HEK293T (cell line): ENCODE data around the gene PTRH1.
"Not testable (repeated sequence)": the region's sequence is repeated elsewhere in the genome, so short reads cannot be mapped to it uniquely, and the experiment has no call there.

ENCODE experiments used
- CTCF ChIA-PET: fragments of 350-600 bp; formaldehyde crosslinking; extraction: SDS; loops from one replicate; lab custom pipeline; 2021; ENCODE audit warnings: antibody characterized with exemption, inconsistent platforms; lab: Yijun Ruan, JAX
- POLR2A ChIA-PET: fragments of 350-600 bp; formaldehyde crosslinking; extraction: SDS; loops from one replicate; lab custom pipeline; 2020; ENCODE audit warnings: antibody characterized with exemption, inconsistent platforms; lab: Yijun Ruan, JAX
- DNase-seq: peaks from one replicate; pipeline ENCODE4 v3.0.0; 2012; ENCODE audit warnings: mixed read lengths; ENCODE audit errors: extremely low spot score
- ARNT ChIP-seq: fragments of 450-650 bp; IDR thresholded peaks from 2 replicates; pipeline ENCODE4 v1.6.1; 2017; ENCODE audit warnings: mild to moderate bottlenecking
- BHLHE40 ChIP-seq: fragments of 450-650 bp; IDR thresholded peaks from 2 replicates; pipeline ENCODE4 v1.6.1; 2016; ENCODE audit warnings: mild to moderate bottlenecking, moderate library complexity, borderline replicate concordance
- CTBP1 ChIP-seq: fragments of 450-650 bp; IDR thresholded peaks from 2 replicates; pipeline ENCODE4 v1.6.1; 2016; ENCODE audit warnings: borderline replicate concordance
- ELF4 ChIP-seq: fragments of 450-650 bp; IDR thresholded peaks from 2 replicates; pipeline ENCODE4 v1.6.1; 2017; ENCODE audit warnings: antibody characterized with exemption
- FOXA1 ChIP-seq: fragments of 450-650 bp; IDR thresholded peaks from 2 replicates; pipeline ENCODE4 v1.6.1; 2016; ENCODE audit warnings: mild to moderate bottlenecking
- FOXK2 ChIP-seq: fragments of 450-650 bp; IDR thresholded peaks from 2 replicates; pipeline ENCODE4 v1.6.1; 2016; ENCODE audit warnings: mild to moderate bottlenecking
- FOXM1 ChIP-seq: fragments of 450-650 bp; IDR thresholded peaks from 2 replicates; pipeline ENCODE4 v1.6.1; 2017; ENCODE audit warnings: mild to moderate bottlenecking, borderline replicate concordance
- HDGF ChIP-seq: fragments of 450-650 bp; IDR thresholded peaks from 2 replicates; pipeline ENCODE4 v1.6.1; 2017; ENCODE audit warnings: antibody characterized with exemption, borderline replicate concordance
- L3MBTL2 ChIP-seq: fragments of 450-650 bp; conservative IDR thresholded peaks from 2 replicates; pipeline ENCODE4 v1.6.1; 2016; ENCODE audit warnings: mild to moderate bottlenecking
- LEF1 ChIP-seq: fragments of 450-650 bp; IDR thresholded peaks from 2 replicates; pipeline ENCODE4 v1.6.1; 2017; ENCODE audit warnings: mild to moderate bottlenecking, borderline replicate concordance
- NFRKB ChIP-seq: fragments of 450-650 bp; IDR thresholded peaks from 2 replicates; pipeline ENCODE4 v1.6.1; 2016; ENCODE audit warnings: mild to moderate bottlenecking, moderate library complexity
- SP1 ChIP-seq: fragments of 450-650 bp; IDR thresholded peaks from 2 replicates; pipeline ENCODE4 v1.6.1; 2017
- SUZ12 ChIP-seq: fragments of 450-650 bp; IDR thresholded peaks from 2 replicates; pipeline ENCODE4 v1.6.1; 2016; ENCODE audit warnings: mild to moderate bottlenecking
- TARDBP ChIP-seq: fragments of 450-650 bp; IDR thresholded peaks from 2 replicates; pipeline ENCODE4 v1.6.1; 2016
- ZNF384 ChIP-seq: fragments of 450-650 bp; IDR thresholded peaks from 2 replicates; pipeline ENCODE4 v1.6.1; 2016
- TF ChIP-seq, protein P1 (sequence below): fragments of 450-650 bp; IDR thresholded peaks from 2 replicates; pipeline ENCODE4 v1.6.1; 2016

Gene PTRH1

DNA sequence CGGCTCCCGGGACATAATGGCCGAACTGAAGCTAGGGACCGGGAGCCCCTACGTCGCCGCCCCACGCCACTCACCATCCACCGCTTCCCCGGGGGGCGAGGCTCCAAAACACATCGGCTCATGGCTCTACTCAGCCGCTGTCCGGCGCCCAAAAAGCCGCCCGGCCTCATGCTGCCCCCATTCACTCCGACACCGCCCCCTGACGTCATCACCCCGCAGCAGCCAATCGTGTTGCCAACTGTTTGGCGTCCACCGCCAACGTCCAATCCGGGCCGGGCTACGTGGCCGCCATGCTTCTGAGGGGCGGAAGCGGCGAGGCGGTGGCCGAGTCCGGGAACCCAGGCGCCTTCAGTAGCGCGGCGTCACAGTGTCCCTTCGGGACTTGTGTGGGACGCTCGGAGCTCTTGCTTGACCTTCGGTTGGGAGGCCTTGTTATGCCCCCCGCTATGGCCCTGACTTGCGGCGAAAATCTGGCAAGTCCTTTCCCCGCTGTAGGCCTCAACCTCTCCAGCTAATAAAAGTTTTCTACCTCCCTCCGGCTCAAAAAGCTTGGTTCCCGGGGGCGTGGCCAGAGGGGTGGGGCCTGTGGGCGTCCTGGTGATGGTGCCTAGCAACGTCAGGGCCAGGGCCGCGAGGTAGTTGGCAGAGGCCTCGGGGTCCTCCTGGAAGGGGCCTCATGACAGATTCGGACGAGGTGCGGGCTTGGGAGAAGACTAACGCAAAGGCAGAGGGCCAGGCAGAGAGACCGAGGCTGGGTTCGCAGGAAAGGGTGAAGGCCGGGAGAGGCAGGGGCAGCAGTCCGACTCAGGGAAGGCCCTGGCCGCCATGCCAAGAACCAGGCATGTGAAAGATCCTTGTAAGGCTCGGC, at the start of gene PTRH1, which contains the start of gene TTC16:
Gene PTRH1 (minus strand): TSS at position 194 of the 868 bp plus-strand sequence. CDS start 24 bp downstream, at position 170.
Gene TTC16 (plus strand): TSS at position 610 of the 868 bp plus-strand sequence. CDS start 67 bp downstream, at position 677.
- peak; percentile 99 for DNase-seq
- ChIA-PET CTCF (no interaction called here), POLR2A (interaction anchor here (0.9 to 1.6 kb wide), 5 partner anchors 10 to 125 kb away, joined by 3 to 5 read pairs (median 3); partner anchors contain the start of gene TOR2A)
- TF ChIP-seq L3MBTL2 = peak; percentile 71
- TF ChIP-seq, protein P1, sequence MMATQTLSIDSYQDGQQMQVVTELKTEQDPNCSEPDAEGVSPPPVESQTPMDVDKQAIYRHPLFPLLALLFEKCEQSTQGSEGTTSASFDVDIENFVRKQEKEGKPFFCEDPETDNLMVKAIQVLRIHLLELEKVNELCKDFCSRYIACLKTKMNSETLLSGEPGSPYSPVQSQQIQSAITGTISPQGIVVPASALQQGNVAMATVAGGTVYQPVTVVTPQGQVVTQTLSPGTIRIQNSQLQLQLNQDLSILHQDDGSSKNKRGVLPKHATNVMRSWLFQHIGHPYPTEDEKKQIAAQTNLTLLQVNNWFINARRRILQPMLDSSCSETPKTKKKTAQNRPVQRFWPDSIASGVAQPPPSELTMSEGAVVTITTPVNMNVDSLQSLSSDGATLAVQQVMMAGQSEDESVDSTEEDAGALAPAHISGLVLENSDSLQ = peak; percentile 84
- peak; percentile 92; the same call in 1 of the 2 replicates for TF ChIP-seq ELF4
- no peak for TF ChIP-seq CTBP1

DNA sequence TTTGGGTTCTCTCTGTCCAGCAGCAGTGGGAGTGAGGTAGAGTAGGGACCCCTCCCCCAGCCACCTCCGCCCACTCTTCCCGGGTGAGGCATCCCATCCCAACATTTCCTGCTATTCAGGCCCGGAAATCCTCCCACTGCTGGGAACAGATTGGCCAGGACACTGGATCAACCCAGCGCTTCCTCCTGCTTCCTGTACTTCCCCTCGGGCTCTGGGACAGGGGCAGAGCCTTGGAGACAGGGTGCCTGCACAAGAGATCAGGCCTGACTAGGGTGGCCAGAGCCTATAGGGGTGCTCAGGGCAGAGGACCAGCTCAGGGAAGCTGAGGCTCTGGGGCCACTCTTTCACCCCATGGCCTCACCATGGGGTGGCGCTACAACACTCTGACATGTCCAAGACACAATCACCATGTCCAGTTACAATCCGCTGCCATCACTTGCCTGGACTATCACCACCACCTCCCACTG, 48.5 kb upstream of the PTRH1 start:
- CTCF ChIA-PET = interaction anchor here (0.8 to 1.5 kb wide), 5 partner anchors 21 to 174 kb away, joined by 3 to 5 read pairs (median 3); no protein-coding TSS in a partner anchor
- no peak for TF ChIP-seq LEF1
- no peak for TF ChIP-seq ELF4
- TF ChIP-seq SUZ12 = no peak
- no peak for TF ChIP-seq HDGF
- no peak for DNase-seq
- POLR2A ChIA-PET = interaction anchor here (1.0 kb wide), 1 partner anchor 29 kb away, joined by 5 read pairs; no protein-coding TSS in a partner anchor

DNA sequence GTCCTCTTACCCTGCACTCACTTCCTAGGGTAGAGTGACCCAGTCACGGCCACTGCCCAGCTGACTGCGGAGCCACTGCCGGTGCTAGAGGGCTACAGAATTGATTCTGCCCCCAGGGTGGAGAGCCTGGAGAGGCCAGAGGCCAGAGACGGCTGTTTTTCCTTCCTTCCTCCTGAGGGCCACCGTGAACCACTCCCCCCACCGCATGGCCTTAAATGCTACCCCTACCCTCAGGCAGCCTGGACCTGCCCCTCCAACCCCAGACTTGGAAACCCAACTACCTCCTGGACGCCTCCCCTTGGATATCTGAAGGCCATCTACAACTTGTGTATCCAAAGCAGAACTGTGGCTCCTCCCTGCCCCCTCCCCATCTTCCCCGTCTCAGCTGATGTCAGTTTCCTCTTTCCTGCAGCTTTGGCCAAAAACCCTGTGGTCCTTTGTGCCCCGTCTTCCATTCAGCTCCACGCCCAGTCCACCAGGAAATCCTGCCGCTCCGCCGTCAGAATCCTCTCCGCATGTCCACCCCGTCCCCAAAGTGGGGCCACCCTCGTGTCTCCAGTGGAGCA, 46.7 kb upstream of the PTRH1 start:
- no peak for DNase-seq
- TF ChIP-seq HDGF = no peak
- TF ChIP-seq CTBP1 = no peak
- ChIA-PET POLR2A (interaction anchor here (0.6 kb wide), 1 partner anchor 63 kb away, joined by 3 read pairs; no protein-coding TSS in a partner anchor), CTCF (no interaction called here)

GRCh38 chr9:127761491-127761956, 46.1 kb upstream of the PTRH1 start:
- CTCF ChIA-PET = no interaction called here
- no peak for DNase-seq
- TF ChIP-seq HDGF (no peak), FOXK2 (no peak), ZNF384 (no peak), TARDBP (no peak), ELF4 (no peak), FOXM1 (no peak), LEF1 (no peak), SUZ12 (no peak), CTBP1 (no peak), NFRKB (no peak)
- TF ChIP-seq, protein P1 = no peak
- POLR2A ChIA-PET = no interaction called here

DNA sequence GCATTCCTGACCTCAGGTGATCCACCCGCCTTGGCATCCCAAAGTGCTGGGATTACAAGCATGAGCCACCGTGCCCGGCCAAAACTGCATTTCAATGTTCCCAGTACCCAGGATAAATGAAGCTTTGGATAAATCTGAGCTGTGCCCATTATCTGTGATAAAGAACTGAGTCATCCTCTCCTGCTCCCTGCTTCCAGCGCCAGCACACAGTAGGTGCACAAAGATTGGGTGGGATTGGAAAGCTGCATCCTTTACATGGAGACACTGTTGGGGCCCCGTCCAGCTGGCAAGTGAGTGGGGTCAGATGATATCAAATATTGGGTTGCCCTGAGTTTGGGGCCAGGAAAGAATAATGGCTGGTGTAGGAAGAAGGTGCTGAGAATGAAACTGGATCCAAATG, 45.6 kb upstream of the PTRH1 start:
- POLR2A ChIA-PET = no interaction called here
- no peak for DNase-seq
- CTCF ChIA-PET = no interaction called here
- TF ChIP-seq ZNF384 (no peak), ELF4 (no peak), LEF1 (no peak), ARNT (no peak), FOXA1 (no peak), L3MBTL2 (no peak), FOXM1 (no peak), FOXK2 (no peak), HDGF (no peak), NFRKB (no peak), BHLHE40 (no peak), TARDBP (no peak), SP1 (no peak), CTBP1 (no peak)
- TF ChIP-seq, protein P1 = no peak

DNA sequence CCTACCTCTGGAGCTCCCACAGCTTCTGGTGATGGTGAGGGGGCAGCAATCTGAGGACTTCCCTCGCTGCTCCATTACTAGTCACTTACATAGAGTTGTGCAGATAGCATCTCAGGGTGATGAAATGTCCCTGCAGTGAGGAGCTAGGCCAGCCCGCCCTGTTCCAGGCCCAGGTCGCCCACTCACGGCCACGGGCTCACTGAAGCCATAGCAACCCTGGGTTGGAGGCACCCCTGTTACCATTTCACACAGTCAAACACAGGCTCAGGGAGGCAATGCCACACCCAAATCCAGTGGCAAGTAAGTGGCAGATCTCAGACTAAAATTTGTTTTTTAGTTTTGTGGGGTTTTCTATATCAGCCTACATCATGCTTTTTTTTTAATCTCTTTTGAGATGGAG, 43.4 kb upstream of the PTRH1 start:
- no peak for DNase-seq
- TF ChIP-seq BHLHE40 (no peak), CTBP1 (no peak), TARDBP (no peak), ZNF384 (no peak), FOXK2 (no peak), FOXM1 (no peak), L3MBTL2 (no peak), HDGF (no peak), ARNT (no peak), SP1 (no peak), LEF1 (no peak), NFRKB (no peak), FOXA1 (no peak), SUZ12 (no peak), ELF4 (no peak)
- TF ChIP-seq, protein P1 = no peak
- CTCF ChIA-PET = no interaction called here
- POLR2A ChIA-PET = no interaction called here

GRCh38 chr9:127756776-127757175, 41.3 kb upstream of the PTRH1 start:
- DNase-seq, POLR2A ChIA-PET: not testable (repeated sequence)
- CTCF ChIA-PET = interaction anchor here (0.6 kb wide), 1 partner anchor 173 kb away, joined by 8 read pairs; no protein-coding TSS in a partner anchor
